ENCODE data around the gene SLCO4A1. TPM values are rescaled to one million over a fixed set of nuclear protein-coding genes. Genes with fewer than 3 reads are reported as not detected.

Gene SLCO4A1
- total and polyA plus RNA-seq, 2 donors (not counting 1 experiment from before 2014, with no cell fraction given) = 0.50 TPM; not detected in 1

GRCh38 chr20:62621251-62622110 lies 20.8 kb upstream of the SLCO4A1 start:
- no peak overlapping the region for H3K4me2 ChIP-seq (ENCODE audit: extremely low read depth, insufficient read depth, low read length)
- H3K27ac ChIP-seq (ENCODE audit: insufficient read depth, low read length) = no peak overlapping the region
- no peaks in the 10 kb centered on the region for H4K20me1 ChIP-seq (ENCODE audit: control insufficient read depth, extremely low read depth, insufficient read depth, low read length)
- TF ChIP-seq EZH2 (IDR thresholded peaks at IDR 0.05; ENCODE audit: low read length, missing control alignments) (no peak), CTCF (conservative IDR thresholded peaks at IDR 0.05 in 1 of 2, IDR thresholded peaks at IDR 0.05 in 1 of 2; ENCODE audit: low read depth in 1 of 2, low read length in 2 of 2) (no peak)
- no peaks in the 10 kb centered on the region for H3K36me3 ChIP-seq (ENCODE audit: control insufficient read depth, insufficient read depth, low read length)
- H3K4me1 ChIP-seq (ENCODE audit: control insufficient read depth, extremely low read depth, insufficient read depth, low read length) = peaks cover 3% of the 10 kb centered on the region
- H2AFZ ChIP-seq (ENCODE audit: low read length) = no peak overlapping the region
- H3K4me3 ChIP-seq (replicated peaks in 1 of 4; ENCODE audit: control extremely low read depth in 1 of 4, insufficient read depth in 1 of 4, low read depth in 3 of 4, low read length in 4 of 4) = no peak overlapping the region
- no peaks in the 10 kb centered on the region for H3K79me2 ChIP-seq (ENCODE audit: control insufficient read depth, insufficient read depth, low read length)
- no peaks in the 10 kb centered on the region for H3K9me3 ChIP-seq (ENCODE audit: control insufficient read depth, insufficient read depth, low read depth, low read length)
- no peak overlapping the region for H3K9ac ChIP-seq (ENCODE audit: insufficient read depth, low read length)
- H3K27me3 ChIP-seq (ENCODE audit: control insufficient read depth, insufficient read depth, low read length) = no peaks in the 10 kb centered on the region
- no peak for DNase-seq (ENCODE audit: low read depth in 2 of 2)

- H3K4me3 ChIP-seq (replicated peaks in 1 of 4; ENCODE audit: control extremely low read depth in 1 of 4, insufficient read depth in 1 of 4, low read depth in 3 of 4, low read length in 4 of 4) = no peak overlapping the region
- no peaks in the 10 kb centered on the region for H3K9me3 ChIP-seq (ENCODE audit: control insufficient read depth, insufficient read depth, low read depth, low read length)
- H4K20me1 ChIP-seq (ENCODE audit: control insufficient read depth, extremely low read depth, insufficient read depth, low read length) = no peaks in the 10 kb centered on the region
- H3K4me2 ChIP-seq (ENCODE audit: extremely low read depth, insufficient read depth, low read length) = no peak overlapping the region
- no peak overlapping the region for H3K27ac ChIP-seq (ENCODE audit: insufficient read depth, low read length)
- H3K36me3 ChIP-seq (ENCODE audit: control insufficient read depth, insufficient read depth, low read length) = no peaks in the 10 kb centered on the region
- H2AFZ ChIP-seq (ENCODE audit: low read length) = no peak overlapping the region
- DNase-seq (ENCODE audit: low read depth in 2 of 2) = no peak
- H3K4me1 ChIP-seq (ENCODE audit: control insufficient read depth, extremely low read depth, insufficient read depth, low read length) = peaks cover 3% of the 10 kb centered on the region
- TF ChIP-seq EZH2 (IDR thresholded peaks at IDR 0.05; ENCODE audit: low read length, missing control alignments) (no peak), CTCF (conservative IDR thresholded peaks at IDR 0.05 in 1 of 2, IDR thresholded peaks at IDR 0.05 in 1 of 2; ENCODE audit: low read depth in 1 of 2, low read length in 2 of 2) (no peak)
- no peak overlapping the region for H3K9ac ChIP-seq (ENCODE audit: insufficient read depth, low read length)
- H3K79me2 ChIP-seq (ENCODE audit: control insufficient read depth, insufficient read depth, low read length) = no peaks in the 10 kb centered on the region
- H3K27me3 ChIP-seq (ENCODE audit: control insufficient read depth, insufficient read depth, low read length) = no peaks in the 10 kb centered on the region
These were observed 20.0 kb upstream of the SLCO4A1 start for GRCh38 chr20:62622178-62622876.

GRCh38 chr20:62622877-62623487 lies 19.3 kb upstream of the SLCO4A1 start:
- DNase-seq (ENCODE audit: low read depth in 2 of 2) = no peak
- no peaks in the 10 kb centered on the region for H3K9me3 ChIP-seq (ENCODE audit: control insufficient read depth, insufficient read depth, low read depth, low read length)
- H3K27ac ChIP-seq (ENCODE audit: insufficient read depth, low read length) = peak overlapping the region; percentile 51
- no peaks in the 10 kb centered on the region for H3K79me2 ChIP-seq (ENCODE audit: control insufficient read depth, insufficient read depth, low read length)
- H3K4me1 ChIP-seq (ENCODE audit: control insufficient read depth, extremely low read depth, insufficient read depth, low read length) = peaks cover 3% of the 10 kb centered on the region
- H3K27me3 ChIP-seq (ENCODE audit: control insufficient read depth, insufficient read depth, low read length) = no peaks in the 10 kb centered on the region
- H3K4me3 ChIP-seq (replicated peaks in 1 of 4; ENCODE audit: control extremely low read depth in 1 of 4, insufficient read depth in 1 of 4, low read depth in 3 of 4, low read length in 4 of 4) = no peak overlapping the region
- no peak overlapping the region for H2AFZ ChIP-seq (ENCODE audit: low read length)
- no peaks in the 10 kb centered on the region for H3K36me3 ChIP-seq (ENCODE audit: control insufficient read depth, insufficient read depth, low read length)
- no peak overlapping the region for H3K4me2 ChIP-seq (ENCODE audit: extremely low read depth, insufficient read depth, low read length)
- no peaks in the 10 kb centered on the region for H4K20me1 ChIP-seq (ENCODE audit: control insufficient read depth, extremely low read depth, insufficient read depth, low read length)
- H3K9ac ChIP-seq (ENCODE audit: insufficient read depth, low read length) = no peak overlapping the region
- TF ChIP-seq EZH2 (IDR thresholded peaks at IDR 0.05; ENCODE audit: low read length, missing control alignments) = no peak
- TF ChIP-seq CTCF (conservative IDR thresholded peaks at IDR 0.05 in 1 of 2, IDR thresholded peaks at IDR 0.05 in 1 of 2; ENCODE audit: low read depth in 1 of 2, low read length in 2 of 2) = no peak

Data from fibroblast of lung (primary cell).